ENCODE measurements around the gene CNIH1. TPM values are rescaled to one million over a fixed set of nuclear protein-coding genes. Genes with fewer than 3 reads are reported as not detected.
"Not testable (repeated sequence)": the region's sequence is repeated elsewhere in the genome, so short reads cannot be mapped to it uniquely, and the experiment has no call there.

CNIH1 gene
- total and polyA plus RNA-seq, 11 donors: 40.3 to 190 (median 94.5) TPM

GRCh38 chr14:54459106-54459505 lies 17.9 kb upstream of the CNIH1 start:
- DNase-seq (no peak), ATAC-seq (no peak)
- Histone ChIP-seq H3K9me3 (peaks cover 0 to 4% (median 0%) of the 10 kb centered on the region in 12 donors), H3K27me3 (no peaks in the 10 kb centered on the region), H3K36me3 (no peaks in the 10 kb centered on the region), H3K4me1 (no peaks in the 10 kb centered on the region), H3K27ac (no peak overlapping the region), H3K4me3 (no peak overlapping the region)
- WGBS, 4 donors: 77 to 89% (median 83%) methylated on average over 1 to 3 of the region's 3 CpGs
- intact Hi-C loops (cut with DNase I): no loop called here
- TF ChIP-seq, protein P1, sequence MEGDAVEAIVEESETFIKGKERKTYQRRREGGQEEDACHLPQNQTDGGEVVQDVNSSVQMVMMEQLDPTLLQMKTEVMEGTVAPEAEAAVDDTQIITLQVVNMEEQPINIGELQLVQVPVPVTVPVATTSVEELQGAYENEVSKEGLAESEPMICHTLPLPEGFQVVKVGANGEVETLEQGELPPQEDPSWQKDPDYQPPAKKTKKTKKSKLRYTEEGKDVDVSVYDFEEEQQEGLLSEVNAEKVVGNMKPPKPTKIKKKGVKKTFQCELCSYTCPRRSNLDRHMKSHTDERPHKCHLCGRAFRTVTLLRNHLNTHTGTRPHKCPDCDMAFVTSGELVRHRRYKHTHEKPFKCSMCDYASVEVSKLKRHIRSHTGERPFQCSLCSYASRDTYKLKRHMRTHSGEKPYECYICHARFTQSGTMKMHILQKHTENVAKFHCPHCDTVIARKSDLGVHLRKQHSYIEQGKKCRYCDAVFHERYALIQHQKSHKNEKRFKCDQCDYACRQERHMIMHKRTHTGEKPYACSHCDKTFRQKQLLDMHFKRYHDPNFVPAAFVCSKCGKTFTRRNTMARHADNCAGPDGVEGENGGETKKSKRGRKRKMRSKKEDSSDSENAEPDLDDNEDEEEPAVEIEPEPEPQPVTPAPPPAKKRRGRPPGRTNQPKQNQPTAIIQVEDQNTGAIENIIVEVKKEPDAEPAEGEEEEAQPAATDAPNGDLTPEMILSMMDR (IDR thresholded peaks at IDR 0.05): no peak
- no peak for TF ChIP-seq POLR2A (IDR thresholded peaks at IDR 0.05)

DNA sequence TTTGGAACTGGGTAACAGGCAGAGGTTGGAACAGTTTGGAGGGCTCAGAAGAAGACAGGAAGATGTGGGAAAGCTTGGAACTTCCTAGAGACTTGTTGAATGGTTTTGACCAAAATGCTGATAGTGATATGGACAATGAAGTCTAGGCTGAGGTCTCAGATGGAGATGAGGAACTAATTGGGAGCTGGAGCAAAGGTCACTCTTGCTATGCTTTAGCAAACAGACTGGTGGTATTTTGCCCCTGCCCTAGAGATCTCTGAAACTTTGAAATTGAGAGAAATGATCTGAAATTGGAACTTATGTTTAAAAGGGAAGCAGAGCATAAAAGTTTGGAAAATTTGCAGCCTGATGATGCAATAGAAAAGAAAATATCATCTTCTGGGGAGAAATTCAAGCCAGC lies 17.4 kb upstream of the CNIH1 start:
- H3K36me3 ChIP-seq; DNase-seq; intact Hi-C loops (cut with DNase I); H3K9me3 ChIP-seq; H3K4me1 ChIP-seq; H3K27ac ChIP-seq; H3K4me3 ChIP-seq; ATAC-seq; H3K27me3 ChIP-seq: not testable (repeated sequence)

DNA sequence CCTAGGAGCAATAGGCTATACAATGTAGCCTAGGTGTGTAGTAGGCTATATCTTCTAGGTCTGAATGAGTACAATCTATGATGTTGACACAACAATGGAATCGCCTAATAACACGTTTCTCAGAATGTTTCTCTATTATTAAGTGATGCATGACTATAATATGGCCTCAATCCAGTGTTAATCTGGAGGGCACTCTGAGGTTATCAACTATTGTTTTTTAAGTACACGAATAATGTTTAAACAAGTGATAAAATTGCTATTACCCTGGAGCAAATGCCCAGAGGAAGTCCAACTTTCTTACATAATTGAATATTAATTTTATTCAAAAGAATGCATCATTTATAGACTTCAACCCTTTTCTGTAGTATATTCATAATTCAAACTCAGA lies 16.4 kb upstream of the CNIH1 start:
- Histone ChIP-seq H3K36me3 (no peaks in the 10 kb centered on the region), H3K4me1 (no peaks in the 10 kb centered on the region), H3K4me3 (no peak overlapping the region), H3K27ac (no peak overlapping the region), H3K9me3 (peaks cover 0 to 4% (median 0%) of the 10 kb centered on the region in 12 donors), H3K27me3 (no peaks in the 10 kb centered on the region)
- intact Hi-C loops (cut with DNase I): no loop called here
- no peak for TF ChIP-seq POLR2A (IDR thresholded peaks at IDR 0.05)
- TF ChIP-seq, protein P1 (IDR thresholded peaks at IDR 0.05): no peak
- DNase-seq: no peak
- WGBS, 4 donors: 42 to 58% (median 50%) methylated on average over 3 of the region's 3 CpGs
- no peak for ATAC-seq

- DNase-seq; H3K4me3 ChIP-seq; H3K27me3 ChIP-seq; H3K27ac ChIP-seq; intact Hi-C loops (cut with DNase I); H3K4me1 ChIP-seq; H3K9me3 ChIP-seq; H3K36me3 ChIP-seq; ATAC-seq: not testable (repeated sequence)
- WGBS, 4 donors: 89 to 99% (median 92%) methylated on average over 1 of the region's 1 CpG
Observed at GRCh38 chr14:54456820-54457608, 15.8 kb upstream of the CNIH1 start.

GRCh38 chr14:54455363-54455762 lies 14.2 kb upstream of the CNIH1 start:
- Histone ChIP-seq H3K4me3 (no peak overlapping the region), H3K27ac (no peak overlapping the region), H3K36me3 (no peaks in the 10 kb centered on the region), H3K4me1 (peaks cover 0 to 13% (median 0%) of the 10 kb centered on the region in 12 donors), H3K9me3 (peaks cover 0 to 4% (median 0%) of the 10 kb centered on the region in 12 donors), H3K27me3 (no peaks in the 10 kb centered on the region)
- ATAC-seq (no peak), DNase-seq (no peak)
- TF ChIP-seq POLR2A (IDR thresholded peaks at IDR 0.05): no peak
- TF ChIP-seq, protein P1 (IDR thresholded peaks at IDR 0.05): no peak
- WGBS, 4 donors: 86 to 97% (median 89%) methylated on average over 1 of the region's 1 CpG
- intact Hi-C loops (cut with DNase I): no loop called here

DNA sequence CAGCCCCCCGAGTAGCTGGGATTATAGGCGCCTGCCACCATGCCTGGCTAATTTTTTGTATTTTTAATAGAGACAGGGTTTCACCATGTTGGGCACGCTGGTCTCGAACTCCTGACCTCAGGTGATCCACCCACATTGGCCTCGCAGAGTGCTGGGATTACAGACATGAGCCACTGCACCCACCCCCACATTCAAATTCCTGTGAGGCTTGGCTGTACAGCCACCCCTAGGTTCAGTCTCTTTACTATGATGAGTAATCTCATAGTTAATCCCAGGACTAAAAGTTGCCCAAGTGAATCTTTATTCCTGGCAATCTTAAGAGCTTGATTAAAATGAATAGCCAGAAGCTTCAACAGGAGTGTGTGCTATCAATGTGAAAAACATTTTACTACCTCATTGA lies 12.8 kb upstream of the CNIH1 start:
- H3K27me3 ChIP-seq; H3K9me3 ChIP-seq; ATAC-seq; H3K36me3 ChIP-seq; DNase-seq; intact Hi-C loops (cut with DNase I); H3K27ac ChIP-seq; H3K4me3 ChIP-seq: not testable (repeated sequence)
- H3K4me1 ChIP-seq: peaks cover 0 to 18% (median 0%) of the 10 kb centered on the region in 12 donors
- 89 to 94% (median 92%) methylated on average over 5 of the region's 5 CpGs for WGBS, 4 donors
